H9 (cell line): ENCODE data around the gene ACACB. TPM values are rescaled to one million over a fixed set of nuclear protein-coding genes. Genes with fewer than 3 reads are reported as not detected.

Experiments used
- DNase-seq: peaks from one replicate; pipeline ENCODE4 v3.0.0-alpha.2; 2017
- H2AFZ ChIP-seq: one replicate; pipeline ENCODE4 v1.6.1; 2013; ENCODE audit warnings: mild to moderate bottlenecking, low read length, control low read depth, moderate library complexity
- H2AK5ac ChIP-seq: 2 replicates; pipeline ENCODE4 v1.6.1; 2013; ENCODE audit warnings: low read length, control low read depth, mixed read lengths; ENCODE audit not compliant: insufficient read length
- H2BK120ac ChIP-seq: one replicate; pipeline ENCODE4 v1.6.1; 2013; ENCODE audit warnings: low read depth, mild to moderate bottlenecking, low read length, control low read depth, inconsistent platforms; ENCODE audit not compliant: poor library complexity, severe bottlenecking
- H2BK12ac ChIP-seq: 2 replicates; pipeline ENCODE4 v1.6.1; 2013; ENCODE audit warnings: low read length, control low read depth, mixed read lengths, low read depth; ENCODE audit not compliant: insufficient read length
- H2BK15ac ChIP-seq: 2 replicates; pipeline ENCODE4 v1.6.1; 2013; ENCODE audit warnings: low read depth, low read length, control low read depth
- H2BK20ac ChIP-seq: one replicate; pipeline ENCODE4 v1.6.1; 2013; ENCODE audit warnings: low read depth, mild to moderate bottlenecking, low read length, control low read depth, inconsistent platforms; ENCODE audit not compliant: poor library complexity, severe bottlenecking
- H2BK5ac ChIP-seq: 2 replicates; pipeline ENCODE4 v1.6.1; 2013; ENCODE audit warnings: low read length, control low read depth, mixed read lengths; ENCODE audit not compliant: insufficient read length
- H3K14ac ChIP-seq: 2 replicates; pipeline ENCODE4 v1.6.1; 2013; ENCODE audit warnings: low read length, control low read depth; ENCODE audit not compliant: insufficient read depth
- H3K18ac ChIP-seq: 2 replicates; pipeline ENCODE4 v1.6.1; 2013; ENCODE audit warnings: low read depth, mild to moderate bottlenecking, mixed read lengths, low read length, control low read depth; ENCODE audit not compliant: insufficient read length
- H3K23ac ChIP-seq: 2 replicates; pipeline ENCODE4 v1.6.1; 2013; ENCODE audit warnings: low read length, control low read depth, mixed read lengths, low read depth; ENCODE audit not compliant: insufficient read length
- H3K23me2 ChIP-seq: 2 replicates; pipeline ENCODE4 v1.6.1; 2013; ENCODE audit warnings: low read depth, mild to moderate bottlenecking, mixed read lengths, low read length, control low read depth; ENCODE audit not compliant: insufficient read length, poor library complexity, severe bottlenecking
- H3K27ac ChIP-seq: 2 replicates; pipeline ENCODE4 v1.5.1; 2013; ENCODE audit warnings: low read length, control low read depth, mixed read lengths, low read depth; ENCODE audit not compliant: insufficient read length
- H3K27me3 ChIP-seq: 2 replicates; pipeline ENCODE4 v1.6.1; 2013; ENCODE audit warnings: low read length, control low read depth, inconsistent platforms; ENCODE audit not compliant: insufficient read depth
- H3K4ac ChIP-seq: 2 replicates; pipeline ENCODE4 v1.6.1; 2013; ENCODE audit warnings: low read depth, mild to moderate bottlenecking, control low read depth, inconsistent platforms, low read length, moderate library complexity
- H3K4me1 ChIP-seq: 2 replicates; pipeline ENCODE4 v1.6.1; 2013; ENCODE audit warnings: low read length, control low read depth, inconsistent platforms; ENCODE audit not compliant: insufficient read depth
- H3K4me2 ChIP-seq: 2 replicates; pipeline ENCODE4 v1.6.1; 2013; ENCODE audit warnings: low read length, control low read depth, mixed read lengths; ENCODE audit not compliant: insufficient read length, insufficient read depth
- H3K56ac ChIP-seq: 2 replicates; pipeline ENCODE4 v1.6.1; 2013; ENCODE audit warnings: low read depth, mild to moderate bottlenecking, mixed read lengths, low read length, control low read depth; ENCODE audit not compliant: insufficient read length
- H3K79me1 ChIP-seq: 2 replicates; pipeline ENCODE4 v1.6.1; 2013; ENCODE audit warnings: low read depth, mild to moderate bottlenecking, moderate library complexity, low read length, control low read depth, inconsistent platforms; ENCODE audit not compliant: insufficient read depth, poor library complexity, severe bottlenecking
- H3K79me2 ChIP-seq: 2 replicates; pipeline ENCODE4 v1.6.1; 2013; ENCODE audit warnings: low read length, control low read depth, inconsistent platforms; ENCODE audit not compliant: insufficient read depth
- H3K9ac ChIP-seq: 2 replicates; pipeline ENCODE4 v1.6.1; 2013; ENCODE audit warnings: low read length, control low read depth, mixed read lengths; ENCODE audit not compliant: insufficient read length; ENCODE audit errors: extremely low read depth
- H3K9me3 ChIP-seq: one replicate; pipeline ENCODE4 v1.6.1; 2013; ENCODE audit warnings: low read depth, low read length, inconsistent platforms; ENCODE audit not compliant: control insufficient read depth
- H3T11ph ChIP-seq: one replicate; pipeline ENCODE4 v1.6.1; 2013; ENCODE audit warnings: mild to moderate bottlenecking, low read length, control low read depth, inconsistent platforms
- H4K20me1 ChIP-seq: one replicate; pipeline ENCODE4 v1.6.1; 2013; ENCODE audit not compliant: control insufficient read depth, insufficient read length, insufficient read depth
- H4K5ac ChIP-seq: 2 replicates; pipeline ENCODE4 v1.6.1; 2013; ENCODE audit warnings: low read depth, mild to moderate bottlenecking, mixed read lengths, low read length, control low read depth; ENCODE audit not compliant: insufficient read length
- H4K8ac ChIP-seq: replicated peaks from 2 replicates; pipeline ENCODE4 v1.6.1; 2013; ENCODE audit warnings: low read length, control low read depth, mixed read lengths, low read depth; ENCODE audit not compliant: insufficient read length
- H4K91ac ChIP-seq: 2 replicates; pipeline ENCODE4 v1.6.1; 2013; ENCODE audit warnings: low read depth, mild to moderate bottlenecking, moderate library complexity, mixed read lengths, low read length, control low read depth; ENCODE audit not compliant: insufficient read length
- H3K27ac Mint-ChIP-seq, 3 experiments: 2 replicates in 2 of 3; 3 replicates in 1 of 3; pipeline ENCODE4 v1.8.0; 2020 to 2021; ENCODE audit warnings: mixed read lengths in 3 of 3, mild to moderate bottlenecking in 1 of 3, moderate library complexity in 1 of 3
- H3K27me3 Mint-ChIP-seq: 2 replicates; pipeline ENCODE4 v1.8.0; 2021; ENCODE audit warnings: low read depth, mild to moderate bottlenecking, moderate library complexity, mixed read lengths
- H3K36me3 Mint-ChIP-seq, 3 experiments: 2 replicates in 2 of 3; 3 replicates in 1 of 3; pipeline ENCODE4 v1.8.0; 2020 to 2021; ENCODE audit warnings: low read depth in 3 of 3, mixed read lengths in 3 of 3; ENCODE audit not compliant: insufficient read depth in 1 of 3
- H3K4me1 Mint-ChIP-seq, 2 experiments: 2 replicates each; pipeline ENCODE4 v1.8.0; 2020; ENCODE audit warnings: mixed read lengths in 2 of 2
- H3K4me3 Mint-ChIP-seq, 2 experiments: 2 replicates in 1 of 2; 3 replicates in 1 of 2; pipeline ENCODE4 v1.8.0; 2020 to 2021; ENCODE audit warnings: mild to moderate bottlenecking in 2 of 2, mixed read lengths in 2 of 2, moderate library complexity in 1 of 2
- H3K9me3 Mint-ChIP-seq, 2 experiments: 2 replicates in 1 of 2; 3 replicates in 1 of 2; pipeline ENCODE4 v1.8.0; 2020; ENCODE audit warnings: mild to moderate bottlenecking in 2 of 2, mixed read lengths in 2 of 2, moderate library complexity in 1 of 2
- WGBS: extraction: QIAGEN DNeasy Blood & Tissue Kit; methylation state at CpG from one replicate; pipeline ENCODE4 v1.1.7; 2013; ENCODE audit warnings: missing lambda C conversion rate, low lambda C conversion rate, mixed read lengths; ENCODE audit not compliant: insufficient read length; ENCODE audit errors: extremely low coverage; 5-methylcytosine and 5-hydroxymethylcytosine counted together
- total RNA-seq: library from RNA; stranded (reverse); gene quantifications from 2 replicates; pipeline ENCODE4 v1.2.1, GENCODE V29; 2021
- TF ChIP-seq, protein P1 (sequence below): fragments of 200-600 bp; sonication (generic); conservative IDR thresholded peaks from 3 replicates; pipeline ENCODE4 v1.8.0; 2021; ENCODE audit warnings: antibody characterized with exemption, mild to moderate bottlenecking

Gene ACACB
- total RNA-seq, 1 experiment from 2014 or later, result 14.2 TPM

DNA sequence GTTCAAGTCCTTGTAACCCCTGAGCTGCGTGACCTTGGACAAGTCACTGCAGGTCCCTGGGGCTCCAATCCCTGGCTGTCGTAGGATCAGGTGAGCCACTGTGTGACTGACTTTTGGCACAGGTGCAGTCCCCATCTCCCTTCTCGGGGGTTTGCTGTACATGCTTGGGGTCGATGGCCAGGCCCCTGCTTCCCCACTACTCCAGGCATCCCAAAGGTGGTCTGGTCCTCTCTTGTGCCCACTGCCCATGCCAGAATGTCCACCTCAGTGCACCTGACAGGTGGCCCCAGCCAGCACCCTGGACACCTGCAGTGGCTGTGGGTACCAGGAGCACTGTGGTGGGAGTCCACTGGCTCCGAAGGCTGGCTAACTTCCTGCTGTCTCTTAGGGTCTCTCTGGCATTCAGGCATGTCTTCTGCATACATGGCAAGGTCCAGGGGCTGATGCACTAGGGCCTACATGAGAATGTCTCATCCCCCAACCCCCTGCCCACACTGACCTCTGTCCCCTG is 178.0 kb downstream of the ACACB start:
- H4K20me1 ChIP-seq, result no peaks in the 10 kb centered on the region
- no peak overlapping the region for H3K56ac ChIP-seq
- no peak overlapping the region for H2BK20ac ChIP-seq
- H3K4me2 ChIP-seq, result no peak overlapping the region
- H2BK120ac ChIP-seq, result no peak overlapping the region
- Mint-ChIP-seq H3K9me3 (no peaks in the 10 kb centered on the region), H3K4me1 (peaks cover 5 to 22% of the 10 kb centered on the region in 2 experiments), H3K27ac (no peak overlapping the region; a peak in 1 of 7 replicates), H3K36me3 (no peaks in the 10 kb centered on the region), H3K27me3 (peaks cover 5% of the 10 kb centered on the region), H3K4me3 (no peak overlapping the region)
- H3T11ph ChIP-seq, result no peak overlapping the region
- WGBS, result no CpG with 5 or more reads among the region's 5 CpGs
- no peak for DNase-seq
- TF ChIP-seq, protein P1, sequence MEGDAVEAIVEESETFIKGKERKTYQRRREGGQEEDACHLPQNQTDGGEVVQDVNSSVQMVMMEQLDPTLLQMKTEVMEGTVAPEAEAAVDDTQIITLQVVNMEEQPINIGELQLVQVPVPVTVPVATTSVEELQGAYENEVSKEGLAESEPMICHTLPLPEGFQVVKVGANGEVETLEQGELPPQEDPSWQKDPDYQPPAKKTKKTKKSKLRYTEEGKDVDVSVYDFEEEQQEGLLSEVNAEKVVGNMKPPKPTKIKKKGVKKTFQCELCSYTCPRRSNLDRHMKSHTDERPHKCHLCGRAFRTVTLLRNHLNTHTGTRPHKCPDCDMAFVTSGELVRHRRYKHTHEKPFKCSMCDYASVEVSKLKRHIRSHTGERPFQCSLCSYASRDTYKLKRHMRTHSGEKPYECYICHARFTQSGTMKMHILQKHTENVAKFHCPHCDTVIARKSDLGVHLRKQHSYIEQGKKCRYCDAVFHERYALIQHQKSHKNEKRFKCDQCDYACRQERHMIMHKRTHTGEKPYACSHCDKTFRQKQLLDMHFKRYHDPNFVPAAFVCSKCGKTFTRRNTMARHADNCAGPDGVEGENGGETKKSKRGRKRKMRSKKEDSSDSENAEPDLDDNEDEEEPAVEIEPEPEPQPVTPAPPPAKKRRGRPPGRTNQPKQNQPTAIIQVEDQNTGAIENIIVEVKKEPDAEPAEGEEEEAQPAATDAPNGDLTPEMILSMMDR, result no peak
- H3K79me2 ChIP-seq, result no peaks in the 10 kb centered on the region
- no peak overlapping the region for H3K27ac ChIP-seq
- peaks cover 4% of the 10 kb centered on the region; the same call in 1 of the 2 replicates for H3K4me1 ChIP-seq
- H2BK5ac ChIP-seq, result no peak overlapping the region
- no peak overlapping the region for H4K5ac ChIP-seq
- H3K4ac ChIP-seq, result no peak overlapping the region
- H2AFZ ChIP-seq, result no peak overlapping the region
- H3K27me3 ChIP-seq, result no peaks in the 10 kb centered on the region
- no peak overlapping the region for H4K8ac ChIP-seq
- no peak overlapping the region for H2BK15ac ChIP-seq
- no peaks in the 10 kb centered on the region for H3K79me1 ChIP-seq
- H3K9ac ChIP-seq, result no peak overlapping the region
- H3K23ac ChIP-seq, result no peak overlapping the region
- H4K91ac ChIP-seq, result no peak overlapping the region
- no peak overlapping the region for H2AK5ac ChIP-seq
- H3K23me2 ChIP-seq, result peaks cover 3% of the 10 kb centered on the region
- H3K18ac ChIP-seq, result no peak overlapping the region
- no peak overlapping the region for H2BK12ac ChIP-seq
- no peak overlapping the region for H3K14ac ChIP-seq
- no peaks in the 10 kb centered on the region for H3K9me3 ChIP-seq
